ENCODE results near the gene SLC40A1. TPM values are rescaled to one million over a fixed set of nuclear protein-coding genes. Genes with fewer than 3 reads are reported as not detected.
A peak's percentile ranks its signal among the peaks of the same experiment; 100 is the strongest.

SLC40A1 gene, protein sequence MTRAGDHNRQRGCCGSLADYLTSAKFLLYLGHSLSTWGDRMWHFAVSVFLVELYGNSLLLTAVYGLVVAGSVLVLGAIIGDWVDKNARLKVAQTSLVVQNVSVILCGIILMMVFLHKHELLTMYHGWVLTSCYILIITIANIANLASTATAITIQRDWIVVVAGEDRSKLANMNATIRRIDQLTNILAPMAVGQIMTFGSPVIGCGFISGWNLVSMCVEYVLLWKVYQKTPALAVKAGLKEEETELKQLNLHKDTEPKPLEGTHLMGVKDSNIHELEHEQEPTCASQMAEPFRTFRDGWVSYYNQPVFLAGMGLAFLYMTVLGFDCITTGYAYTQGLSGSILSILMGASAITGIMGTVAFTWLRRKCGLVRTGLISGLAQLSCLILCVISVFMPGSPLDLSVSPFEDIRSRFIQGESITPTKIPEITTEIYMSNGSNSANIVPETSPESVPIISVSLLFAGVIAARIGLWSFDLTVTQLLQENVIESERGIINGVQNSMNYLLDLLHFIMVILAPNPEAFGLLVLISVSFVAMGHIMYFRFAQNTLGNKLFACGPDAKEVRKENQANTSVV
- total RNA-seq (10 to 100 TPM; 18.2 to 18.4 TPM), polyA plus RNA-seq (10 to 100 TPM; 33.8 to 40.3 (median 37.4) TPM), total RNA-seq (2.4 to 17.8 (median 8.9) reads per million in 6 experiments)

DNA sequence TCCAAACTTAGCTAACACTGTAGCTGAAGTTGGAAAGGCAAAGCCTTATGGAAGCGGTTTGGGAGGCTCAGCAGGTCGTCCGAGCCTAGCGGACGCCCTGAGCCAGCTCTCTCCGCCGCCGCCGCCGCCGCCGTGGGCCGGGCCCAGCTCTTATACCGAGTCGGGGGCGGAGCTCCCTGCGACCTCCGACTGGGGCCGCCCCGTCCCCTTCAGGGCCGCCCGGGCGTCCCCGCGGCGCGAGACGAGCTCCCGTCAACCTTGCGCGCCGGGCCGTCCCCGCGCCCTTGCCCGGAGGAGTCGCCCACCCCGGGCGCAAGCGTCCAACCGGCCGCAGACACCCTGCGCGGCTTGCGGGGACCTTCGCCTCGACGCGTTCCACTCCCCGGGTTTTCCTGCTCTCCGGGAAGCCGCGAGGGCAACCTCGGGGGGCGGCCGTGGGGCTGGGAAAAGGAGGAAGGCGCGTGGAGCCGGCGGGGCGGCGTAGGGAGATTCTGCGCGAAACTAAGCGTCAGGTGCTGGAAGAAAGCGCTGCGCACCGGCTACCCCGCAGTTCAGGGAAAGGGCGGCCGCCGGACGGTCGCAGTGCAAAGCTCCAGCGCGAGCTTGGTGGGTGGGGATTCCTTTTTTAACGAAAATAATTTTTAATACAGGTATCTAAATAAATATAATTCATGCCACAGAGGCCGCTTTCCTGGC is at the start of gene SLC40A1:
SLC40A1 (minus strand) TSS at position 129 of the 696 bp plus-strand sequence. CDS start 326 bp downstream, outside the sequence.
- peak; percentile 93 to 95 for ATAC-seq
- DNase-seq, result peak; percentile 38 to 78 (median 62)
- H3K4me3 Mint-ChIP-seq, result peak within 1 kb of the TSS; percentile 81 to 97 (median 90)
- POLR2A ChIA-PET, result interaction anchor here (0.6 to 2.4 kb wide), 23 partner anchors 8 to 204 kb away, joined by 3 to 34 read pairs (median 4); partner anchors contain the start of genes ASNSD1, ORMDL1, OSGEPL1 and PMS1
- peaks cover 0 to 23% (median 8%) of the 10 kb centered on the region in 5 donors for H3K27me3 Mint-ChIP-seq
- H3K27ac Mint-ChIP-seq, result peak within 1 kb of the TSS; percentile 32 to 94 (median 86)
- H3K36me3 Mint-ChIP-seq, result peaks cover 0 to 4% (median 0%) of the 10 kb centered on the region in 3 donors
- no peaks in the 10 kb centered on the region for H3K9me3 Mint-ChIP-seq
- peaks cover 20 to 38% (median 33%) of the 10 kb centered on the region in 4 donors for H3K4me1 Mint-ChIP-seq

DNA sequence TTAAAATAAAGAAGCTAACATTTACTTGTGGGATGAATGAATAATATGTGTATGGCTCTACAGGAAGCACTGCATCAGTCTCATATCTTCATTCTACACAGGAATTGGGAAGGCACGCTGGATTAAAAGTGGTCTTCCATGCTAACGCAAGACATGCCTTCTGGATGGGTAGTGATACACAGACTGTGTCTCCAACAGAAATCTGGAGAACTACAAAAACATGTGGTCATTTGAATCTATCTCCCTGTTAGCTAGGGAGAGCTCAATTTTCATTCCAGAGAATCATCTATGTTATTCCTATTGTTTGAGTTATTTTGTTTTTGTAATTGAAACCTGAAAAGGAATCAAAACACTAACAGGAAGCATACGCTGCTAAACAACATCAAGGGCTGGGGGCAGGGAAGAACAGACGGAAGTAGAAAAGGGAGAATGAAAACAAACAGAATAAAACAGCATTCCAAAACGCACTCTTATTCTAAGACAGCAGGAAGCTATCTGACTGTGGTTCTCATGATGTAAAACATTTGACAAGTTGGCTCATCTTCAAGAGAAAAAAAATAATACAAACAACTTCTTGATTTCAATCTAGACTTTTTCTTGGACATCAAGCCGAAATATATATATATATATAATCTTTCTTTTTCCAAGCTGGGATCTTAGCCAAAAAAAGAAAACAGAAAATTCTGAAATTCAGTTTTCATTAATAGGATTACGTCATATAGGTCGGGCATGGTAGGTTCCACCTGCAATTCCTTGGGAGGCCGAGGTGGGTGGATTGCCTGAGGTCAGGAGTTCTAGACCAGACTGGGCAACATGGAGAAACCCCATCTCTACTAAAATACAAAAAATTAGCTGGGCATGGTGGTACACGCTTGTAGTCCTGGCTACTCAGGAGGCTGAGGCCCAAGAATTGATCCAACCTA is 49.2 kb upstream of the SLC40A1 start:
- Mint-ChIP-seq H3K4me1 (peaks cover 7 to 19% (median 15%) of the 10 kb centered on the region in 4 donors), H3K36me3 (no peaks in the 10 kb centered on the region), H3K27me3 (no peaks in the 10 kb centered on the region), H3K27ac (no peak overlapping the region), H3K4me3 (no peak overlapping the region), H3K9me3 (no peaks in the 10 kb centered on the region)
- DNase-seq (no peak), ATAC-seq (no peak)
- POLR2A ChIA-PET, result interaction anchor here (0.9 to 1.1 kb wide), 2 partner anchors 49 to 133 kb away, joined by 3 read pairs; partner anchors contain the start of genes OSGEPL1 and SLC40A1

DNA sequence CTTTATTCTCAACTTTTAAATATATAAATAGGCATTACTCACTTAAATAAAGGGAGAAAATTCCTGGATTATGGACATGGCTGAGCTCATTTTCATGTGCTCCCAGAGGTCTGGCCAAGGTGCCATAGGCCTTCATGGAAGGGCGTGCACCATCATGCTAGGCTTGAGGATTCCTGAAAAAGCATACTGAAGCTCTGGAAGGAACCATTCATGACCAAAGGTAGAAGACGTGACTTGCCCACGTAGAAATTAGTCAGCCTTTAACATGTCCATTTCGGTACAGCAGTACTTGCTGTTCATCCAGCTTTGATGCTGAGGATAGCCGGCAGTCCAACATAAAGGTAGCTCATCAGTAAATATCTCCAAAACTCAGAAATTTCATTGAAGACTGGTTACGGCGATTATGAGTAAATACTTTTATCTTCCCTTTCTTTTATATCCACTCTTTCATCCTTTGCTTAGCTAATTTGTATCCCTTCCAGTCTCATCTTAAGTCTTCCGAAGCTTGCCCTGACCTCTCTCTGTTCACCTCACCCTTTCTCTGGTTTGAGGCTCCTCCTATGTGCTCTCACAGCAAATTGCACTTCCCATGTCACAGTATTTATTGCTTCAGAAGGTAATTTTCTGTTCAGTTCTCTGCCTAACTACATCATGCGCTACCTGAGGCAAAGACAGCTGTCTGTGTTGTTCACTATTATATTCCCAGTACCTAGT is 48.4 kb upstream of the SLC40A1 start:
- Mint-ChIP-seq H3K4me1 (peaks cover 11 to 25% (median 15%) of the 10 kb centered on the region in 4 donors), H3K27ac (no peak overlapping the region), H3K27me3 (no peaks in the 10 kb centered on the region), H3K9me3 (no peaks in the 10 kb centered on the region), H3K4me3 (no peak overlapping the region), H3K36me3 (no peaks in the 10 kb centered on the region)
- POLR2A ChIA-PET, result interaction anchor here (0.9 to 1.1 kb wide), 2 partner anchors 48 to 134 kb away, joined by 3 read pairs; partner anchors contain the start of genes OSGEPL1 and SLC40A1
- ATAC-seq, result no peak
- DNase-seq, result no peak

GRCh38 chr2:189627789-189628188 is 47.2 kb upstream of the SLC40A1 start:
- DNase-seq (no peak), ATAC-seq (no peak)
- Mint-ChIP-seq H3K36me3 (no peaks in the 10 kb centered on the region), H3K27me3 (no peaks in the 10 kb centered on the region), H3K4me3 (no peak overlapping the region), H3K9me3 (no peaks in the 10 kb centered on the region), H3K27ac (no peak overlapping the region), H3K4me1 (peaks cover 11 to 25% (median 15%) of the 10 kb centered on the region in 4 donors)
- POLR2A ChIA-PET, result no interaction called here

DNA sequence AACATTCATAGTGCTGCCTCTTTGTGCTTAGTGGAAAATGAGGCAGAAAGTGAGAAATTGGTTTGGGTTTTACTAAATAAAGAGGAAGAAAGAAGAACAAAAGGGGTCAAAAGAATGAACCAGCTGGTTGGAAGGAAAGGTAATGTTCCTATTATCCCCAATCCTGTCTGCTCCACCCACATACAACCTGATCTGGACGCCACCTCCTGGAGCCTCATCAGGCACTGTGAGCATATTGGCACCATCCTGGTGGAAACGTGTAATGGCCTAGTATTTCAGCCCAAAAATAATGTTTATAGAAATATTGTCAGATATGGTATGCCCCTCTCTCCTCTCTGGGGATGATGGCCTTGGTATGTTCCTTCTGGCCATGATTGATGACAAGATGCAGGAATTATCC is 45.0 kb upstream of the SLC40A1 start:
- ATAC-seq (no peak), DNase-seq (no peak)
- POLR2A ChIA-PET, result interaction anchor here (0.8 kb wide), 1 partner anchor 10 kb away, joined by 3 read pairs; no protein-coding TSS in a partner anchor
- H3K4me1 Mint-ChIP-seq, result peaks cover 11 to 25% (median 15%) of the 10 kb centered on the region in 4 donors
- H3K4me3 Mint-ChIP-seq, result peak overlapping the region in 2 of 10 donors; percentile 10 to 24
- H3K27ac Mint-ChIP-seq, result peak overlapping the region in 3 of 10 donors; percentile 42 to 74 (median 43)
- H3K27me3 Mint-ChIP-seq, result no peaks in the 10 kb centered on the region
- H3K36me3 Mint-ChIP-seq, result no peaks in the 10 kb centered on the region
- H3K9me3 Mint-ChIP-seq, result no peaks in the 10 kb centered on the region

DNA sequence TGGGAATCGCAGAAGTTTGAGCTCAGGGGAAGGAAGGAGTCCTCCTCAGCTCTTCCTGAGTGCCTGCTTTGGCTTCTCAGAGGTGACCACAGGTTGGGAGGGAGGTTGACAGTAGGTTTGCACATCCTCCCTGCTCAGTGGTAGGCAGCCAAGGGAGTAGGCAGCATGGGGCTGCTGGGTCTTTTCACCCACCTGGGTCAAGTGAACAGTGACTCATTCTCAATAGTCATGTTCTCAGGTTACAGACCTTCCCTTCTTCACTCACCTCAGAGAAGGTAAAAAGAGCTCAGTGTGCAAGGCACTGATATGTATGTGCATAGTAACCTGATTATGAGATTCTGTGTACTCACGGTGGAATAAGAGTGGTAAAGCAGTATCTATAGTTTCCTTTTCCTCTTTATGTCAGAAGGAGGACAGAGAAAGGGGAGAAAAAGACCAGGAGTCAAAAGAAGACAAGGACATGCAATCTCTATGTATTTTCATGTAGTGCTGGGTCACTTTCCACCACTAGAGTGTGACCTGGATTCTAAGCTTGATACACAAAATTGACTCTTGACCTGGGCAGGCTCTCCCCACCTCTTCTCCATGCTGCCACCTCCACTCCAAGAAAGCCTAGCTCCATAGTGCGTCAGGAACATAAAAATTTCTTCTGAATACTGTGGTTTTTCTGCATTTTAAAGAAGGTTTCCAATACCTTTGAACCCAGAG is 44.2 kb upstream of the SLC40A1 start:
- no peak overlapping the region for H3K27ac Mint-ChIP-seq
- POLR2A ChIA-PET, result no interaction called here

GRCh38 chr2:189623049-189623448 is 42.5 kb upstream of the SLC40A1 start:
- no peak for DNase-seq
- H3K4me3 Mint-ChIP-seq, result no peak overlapping the region
- peaks cover 8 to 25% (median 15%) of the 10 kb centered on the region in 4 donors for H3K4me1 Mint-ChIP-seq
- H3K27me3 Mint-ChIP-seq, result peaks cover 0 to 1% (median 0%) of the 10 kb centered on the region in 5 donors
- no peaks in the 10 kb centered on the region for H3K9me3 Mint-ChIP-seq
- no peak for ATAC-seq
- POLR2A ChIA-PET, result no interaction called here
- H3K36me3 Mint-ChIP-seq, result no peaks in the 10 kb centered on the region
- H3K27ac Mint-ChIP-seq, result no peak overlapping the region

More for the DNA sequence above, 44.2 kb upstream of the SLC40A1 start:
- Mint-ChIP-seq H3K36me3 (no peaks in the 10 kb centered on the region), H3K9me3 (no peaks in the 10 kb centered on the region), H3K4me1 (peaks cover 11 to 25% (median 15%) of the 10 kb centered on the region in 4 donors), H3K4me3 (no peak overlapping the region), H3K27me3 (no peaks in the 10 kb centered on the region)
- ATAC-seq, result no peak
- DNase-seq, result no peak

DNA sequence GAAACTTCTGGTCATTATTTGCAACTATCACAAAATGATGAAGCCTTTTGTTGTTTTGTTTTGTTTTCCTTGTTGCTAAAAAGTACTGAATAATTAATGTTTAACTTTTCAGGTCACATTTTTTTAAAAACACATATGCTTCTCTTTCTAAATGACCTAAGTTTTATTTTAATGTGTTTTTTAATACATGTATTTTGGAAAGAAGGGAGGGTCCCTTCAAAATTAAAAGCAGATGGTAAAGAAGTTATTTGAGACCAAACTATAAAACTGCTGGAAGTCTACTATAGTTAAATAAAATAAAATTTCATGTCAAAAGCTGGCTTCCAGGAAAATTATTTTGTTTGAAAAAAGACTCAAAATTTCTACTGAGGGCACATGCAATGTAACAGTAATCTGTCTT is 41.2 kb upstream of the SLC40A1 start:
- H3K27me3 Mint-ChIP-seq, result peaks cover 0 to 1% (median 0%) of the 10 kb centered on the region in 5 donors
- peaks cover 8 to 25% (median 14%) of the 10 kb centered on the region in 4 donors for H3K4me1 Mint-ChIP-seq
- no peak for DNase-seq
- H3K9me3 Mint-ChIP-seq, result no peaks in the 10 kb centered on the region
- H3K4me3 Mint-ChIP-seq, result no peak overlapping the region
- H3K27ac Mint-ChIP-seq, result no peak overlapping the region
- ATAC-seq, result no peak
- no peaks in the 10 kb centered on the region for H3K36me3 Mint-ChIP-seq
- POLR2A ChIA-PET, result no interaction called here

DNA sequence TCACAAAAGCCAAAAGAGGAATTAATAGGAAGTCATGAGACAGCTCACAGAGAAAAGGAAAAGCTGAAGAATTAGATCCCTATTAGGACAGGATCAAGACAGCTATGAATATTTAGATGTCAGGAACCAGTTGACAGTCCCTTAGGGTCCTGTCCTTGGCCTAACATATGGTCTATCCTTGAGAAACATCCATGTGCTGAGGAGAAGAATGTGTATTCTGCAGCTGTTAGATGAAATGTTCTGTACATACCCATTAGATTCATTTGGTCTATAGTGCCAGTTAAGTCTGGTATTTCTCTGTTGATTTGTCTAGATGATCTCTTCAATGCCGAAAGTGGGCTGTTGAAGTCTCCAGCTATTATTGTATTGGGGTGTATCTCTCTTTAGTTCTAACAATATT is 37.6 kb upstream of the SLC40A1 start:
- peaks cover 0 to 1% (median 0%) of the 10 kb centered on the region in 5 donors for H3K27me3 Mint-ChIP-seq
- DNase-seq (no peak), ATAC-seq (no peak)
- H3K4me3 Mint-ChIP-seq, result no peak overlapping the region
- no peaks in the 10 kb centered on the region for H3K36me3 Mint-ChIP-seq
- H3K4me1 Mint-ChIP-seq, result peaks cover 0 to 1% (median 0%) of the 10 kb centered on the region in 4 donors
- POLR2A ChIA-PET, result no interaction called here
- H3K9me3 Mint-ChIP-seq, result no peaks in the 10 kb centered on the region
- no peak overlapping the region for H3K27ac Mint-ChIP-seq

- DNase-seq (no peak), ATAC-seq (no peak)
- no peak overlapping the region for H3K4me3 Mint-ChIP-seq
- peaks cover 0 to 1% (median 0%) of the 10 kb centered on the region in 5 donors for H3K27me3 Mint-ChIP-seq
- POLR2A ChIA-PET, result no interaction called here
- peaks cover 0 to 4% (median 0%) of the 10 kb centered on the region in 4 donors for H3K4me1 Mint-ChIP-seq
- no peaks in the 10 kb centered on the region for H3K36me3 Mint-ChIP-seq
- H3K27ac Mint-ChIP-seq, result no peak overlapping the region
- no peaks in the 10 kb centered on the region for H3K9me3 Mint-ChIP-seq
These were observed 34.0 kb upstream of the SLC40A1 start for GRCh38 chr2:189614585-189614984.

All from naive thymus-derived CD8-positive, alpha-beta T cell (primary cell).